GM21367 (cell line): ENCODE results near the gene KPNA2.
A peak's percentile ranks its signal among the peaks of the same experiment; 100 is the strongest.
"Not testable (repeated sequence)": the region's sequence is repeated elsewhere in the genome, so short reads cannot be mapped to it uniquely, and the experiment has no call there.

Experiments
- ATAC-seq: cut with Tn5 transposase; IDR thresholded peaks from one replicate; pipeline ENCODE4 v1.9.1; 2021; ENCODE audit not compliant: unreplicated experiment

KPNA2 gene

DNA sequence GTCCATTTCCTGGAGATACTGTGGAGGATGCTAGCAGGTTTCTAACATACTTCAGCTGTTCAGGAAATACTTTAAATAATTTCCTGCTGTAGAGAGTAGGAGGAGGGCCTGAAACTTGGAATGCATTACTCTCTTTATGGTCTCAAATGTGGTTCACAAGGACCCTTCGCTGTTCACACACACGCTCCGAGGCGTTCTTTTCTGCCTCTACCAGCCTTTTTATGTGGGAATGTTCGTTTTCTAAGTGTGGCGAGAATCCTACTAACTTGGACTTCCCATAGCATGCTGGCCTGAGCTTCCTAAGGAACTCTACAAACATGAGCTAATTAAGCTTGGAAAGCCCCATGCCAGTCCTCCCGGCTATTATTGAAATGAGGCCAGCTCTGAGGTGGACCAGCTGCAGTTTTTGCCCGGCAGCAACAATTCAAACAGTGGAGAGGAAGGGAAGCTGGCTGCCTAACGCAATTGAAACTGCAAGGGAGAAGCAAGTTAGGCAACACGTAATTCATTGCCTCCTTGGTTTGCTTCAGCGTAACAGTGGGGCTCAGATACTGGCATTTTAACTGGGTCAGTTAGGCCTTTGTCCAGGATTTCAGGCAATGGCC, 18.9 kb downstream of the KPNA2 start:
- ATAC-seq: no peak

DNA sequence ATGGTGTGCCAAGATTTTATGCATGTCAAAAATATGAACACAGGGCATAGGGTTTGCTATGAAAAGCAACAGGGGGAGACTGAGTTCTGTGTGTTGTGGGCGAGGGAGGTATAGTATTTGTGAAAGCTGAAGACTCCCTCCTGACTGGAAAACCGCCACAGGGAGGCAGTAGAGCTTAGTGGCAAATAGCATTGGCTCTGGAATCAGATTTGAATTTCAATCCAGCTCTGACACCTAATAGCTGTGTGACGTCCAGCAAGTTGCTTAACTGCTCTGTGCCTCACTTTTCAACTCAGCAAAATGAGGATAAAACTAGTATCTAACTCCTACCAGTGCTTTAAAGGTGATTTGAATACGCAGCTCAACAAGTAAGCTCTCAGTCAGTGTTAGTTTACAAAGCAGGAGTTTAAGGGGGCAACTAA, 22.0 kb downstream of the KPNA2 start:
- no peak for ATAC-seq

DNA sequence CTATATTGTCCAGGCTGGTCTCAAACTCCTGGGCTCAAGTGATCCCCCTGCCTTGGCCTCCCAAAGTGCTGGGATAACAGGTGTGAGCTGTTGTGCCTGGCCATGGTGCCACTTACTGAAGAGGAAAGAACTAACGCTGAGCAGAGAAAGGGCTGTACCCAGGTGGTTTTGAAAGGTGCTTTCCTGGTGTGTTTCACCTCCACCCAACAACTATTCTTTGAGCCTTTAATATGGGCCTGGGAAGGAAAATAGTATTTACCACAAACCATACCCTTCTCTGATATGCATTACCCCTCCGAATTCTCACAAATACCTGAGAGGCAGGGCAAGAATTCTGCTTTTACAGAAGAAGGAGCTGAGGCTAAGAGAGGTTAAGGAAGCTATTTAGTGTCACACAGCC, 24.8 kb downstream of the KPNA2 start:
- no peak for ATAC-seq

DNA sequence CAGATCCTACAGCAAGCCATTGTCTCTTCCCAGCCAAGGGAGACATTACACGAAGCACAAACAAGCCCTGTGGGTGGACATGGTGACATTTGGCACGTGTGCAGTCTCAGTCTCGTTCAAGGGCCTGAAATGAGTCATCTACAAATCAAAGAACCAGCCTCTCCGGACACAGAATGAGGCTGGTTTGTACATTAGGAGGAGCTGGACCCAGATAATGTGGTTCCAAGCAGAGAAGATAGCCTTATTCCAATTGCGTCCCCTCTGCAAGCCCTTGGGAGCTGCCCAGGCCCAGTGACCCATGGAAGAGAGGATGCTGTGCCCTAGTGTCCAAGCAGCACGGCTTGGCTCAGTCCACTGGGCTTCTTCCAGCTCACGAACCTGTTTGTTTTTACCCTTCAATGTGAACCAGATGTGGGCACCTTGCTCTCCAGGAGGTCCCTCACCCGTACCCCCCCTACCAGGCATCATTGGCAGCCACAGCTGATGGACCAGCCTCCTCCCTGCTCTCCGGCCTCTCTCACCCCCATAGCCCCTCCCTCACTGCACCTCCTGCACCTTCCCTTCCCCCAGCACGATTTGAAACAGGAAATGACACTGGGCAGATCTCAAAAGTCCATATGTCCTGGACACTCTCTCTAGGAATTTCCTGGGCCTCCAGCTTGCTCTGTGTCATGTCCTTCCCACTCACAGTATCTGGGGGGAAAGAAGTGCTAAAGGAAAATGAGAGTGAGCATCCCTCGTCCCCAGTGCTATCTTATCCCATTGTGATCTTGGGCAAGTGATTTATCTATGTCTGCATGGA, 26.2 kb downstream of the KPNA2 start:
- no peak for ATAC-seq

DNA sequence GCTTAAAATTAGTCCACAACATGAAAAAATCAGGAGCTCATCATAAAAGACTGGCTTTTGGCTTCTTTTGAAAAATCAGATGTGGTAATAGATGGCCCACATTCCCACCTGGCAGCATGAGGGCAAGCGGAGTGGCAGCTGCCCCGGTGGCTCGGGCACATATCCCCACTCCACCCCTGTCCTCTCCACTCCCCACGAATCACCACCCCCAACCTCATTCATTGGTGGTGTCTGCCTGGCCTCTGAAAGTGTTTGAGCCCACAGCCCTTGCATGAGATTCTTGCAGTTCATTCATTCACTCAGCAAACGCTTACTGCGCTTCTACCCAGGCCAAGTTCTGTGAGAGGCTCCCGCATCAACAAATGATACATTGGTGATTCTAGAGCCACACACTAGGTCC, 29.8 kb downstream of the KPNA2 start:
- ATAC-seq: not testable (repeated sequence)

DNA sequence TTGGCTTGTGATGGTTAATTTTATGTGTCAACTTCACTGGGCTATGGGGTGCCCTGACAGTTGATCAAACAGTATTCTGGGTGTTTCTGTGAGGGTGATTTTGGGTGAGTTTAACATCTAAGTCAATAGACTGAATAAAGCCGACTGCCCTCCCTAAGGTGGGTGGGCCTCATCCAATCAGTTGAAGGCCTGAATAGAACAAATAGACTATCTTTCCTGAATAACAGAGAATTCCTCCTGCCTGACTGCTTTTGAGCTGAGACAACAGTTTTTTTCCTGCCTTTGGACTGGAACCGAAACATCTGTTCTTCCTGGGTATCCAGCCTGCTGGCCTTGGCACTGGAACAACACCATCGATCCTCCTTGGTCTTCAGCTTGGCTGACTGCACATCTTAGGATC, 33.0 kb downstream of the KPNA2 start:
- not testable (repeated sequence) for ATAC-seq

DNA sequence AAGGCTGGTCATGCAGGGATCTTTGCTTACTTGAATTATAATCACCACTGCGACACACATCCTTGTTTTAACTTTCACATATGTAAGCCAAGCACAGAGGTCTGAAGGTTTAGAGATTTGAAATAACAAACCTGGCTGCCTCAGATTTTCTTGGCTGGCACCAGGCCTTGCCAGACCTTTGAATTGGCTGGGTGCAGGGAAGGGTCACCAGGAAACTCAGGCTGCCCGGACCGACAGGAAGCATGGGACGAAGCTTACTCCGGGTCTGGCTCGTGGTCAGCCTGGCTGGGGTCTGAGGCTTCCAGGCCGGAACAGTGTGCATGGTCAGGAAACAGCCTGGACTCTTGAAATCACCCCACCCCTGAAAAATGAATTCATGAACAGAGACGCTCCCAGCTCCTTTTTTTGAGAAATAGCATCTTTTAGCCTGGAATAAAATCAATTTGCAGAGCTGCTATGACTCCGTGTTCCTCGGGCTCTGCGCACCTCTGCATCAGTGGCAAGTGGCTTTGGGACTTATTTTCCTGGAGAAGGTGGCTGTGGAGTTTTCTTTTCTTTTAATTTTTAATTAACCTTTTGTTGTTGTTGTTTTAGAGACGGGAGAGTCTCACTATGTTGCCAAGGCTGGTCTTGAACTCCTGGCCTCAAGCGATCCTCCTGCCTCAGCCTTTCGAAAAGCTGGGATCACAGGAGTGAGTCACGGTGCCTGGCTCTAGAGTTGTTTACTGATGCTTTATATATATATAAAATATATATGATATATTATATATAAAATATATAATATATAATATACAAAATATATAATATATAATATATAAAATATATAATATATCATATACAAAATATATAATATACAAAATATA, 35.3 kb downstream of the KPNA2 start:
- ATAC-seq: not testable (repeated sequence)

DNA sequence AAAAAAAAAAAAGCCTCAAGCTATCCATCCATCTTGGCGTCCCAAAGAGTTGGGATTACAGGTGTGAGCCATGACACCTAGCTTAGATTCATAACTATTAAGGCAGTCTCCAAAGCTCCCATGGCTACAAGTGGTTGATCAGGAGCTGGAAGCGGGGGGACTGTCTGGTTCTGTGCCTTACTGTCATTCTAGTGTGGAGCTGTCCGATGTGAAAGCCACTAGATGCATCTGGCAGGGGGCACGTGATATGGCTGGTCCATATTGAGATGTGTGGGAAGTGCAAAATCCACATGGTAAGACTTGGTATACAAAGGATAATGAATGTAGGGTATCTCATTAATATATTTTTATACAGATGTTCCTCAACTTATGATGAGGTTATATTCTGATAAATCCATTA, 38.7 kb downstream of the KPNA2 start:
- no peak for ATAC-seq

DNA sequence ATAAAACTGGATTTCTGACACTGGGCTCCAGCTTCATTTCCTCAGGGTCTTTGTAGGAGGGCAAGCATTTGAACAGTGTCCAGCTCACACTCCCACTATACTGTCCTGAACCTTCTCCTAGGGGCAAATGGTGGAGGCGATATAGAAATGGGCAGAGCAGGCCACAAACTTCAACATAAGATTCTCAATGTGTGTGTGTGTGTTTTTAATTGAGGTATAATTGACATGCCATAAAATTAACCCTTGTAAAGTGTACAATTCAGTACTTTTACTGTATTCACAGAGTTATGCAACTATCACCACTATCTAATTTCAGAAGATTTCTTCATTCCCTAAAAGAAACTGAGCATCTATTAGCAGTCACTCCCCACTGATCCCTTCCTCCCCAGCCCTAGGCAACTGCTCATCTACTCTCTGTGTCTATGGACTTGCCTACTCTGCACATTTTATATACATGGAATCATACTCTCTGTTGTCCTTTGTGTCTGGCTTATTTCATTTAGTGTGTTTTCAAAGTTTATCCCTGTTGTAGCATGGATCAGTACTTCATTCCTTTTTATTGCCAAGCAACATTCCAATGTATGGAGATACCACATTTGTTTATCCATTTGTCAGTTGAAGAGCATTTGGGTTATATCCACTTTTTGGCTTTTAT, 40.5 kb downstream of the KPNA2 start:
- ATAC-seq: not testable (repeated sequence)

DNA sequence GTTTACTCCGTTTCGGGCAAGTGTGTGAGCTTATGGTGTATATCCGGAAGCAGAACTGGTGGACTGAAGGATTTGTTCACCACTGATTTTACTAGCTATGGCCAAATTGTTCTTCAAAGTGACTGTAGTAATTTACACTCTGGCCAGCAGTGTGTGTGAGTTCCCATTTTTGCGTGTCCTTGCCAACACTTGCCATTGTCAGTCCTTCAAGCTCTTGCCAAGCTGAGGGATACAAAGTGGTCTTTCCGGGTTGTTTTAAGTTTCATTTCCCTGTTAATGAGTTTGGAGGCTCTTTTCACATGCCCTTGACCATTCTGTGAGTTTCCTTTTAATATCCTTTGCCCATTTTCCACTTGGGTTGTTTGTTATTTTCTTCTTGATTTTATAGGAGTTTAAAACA, 42.0 kb downstream of the KPNA2 start:
- not testable (repeated sequence) for ATAC-seq

DNA sequence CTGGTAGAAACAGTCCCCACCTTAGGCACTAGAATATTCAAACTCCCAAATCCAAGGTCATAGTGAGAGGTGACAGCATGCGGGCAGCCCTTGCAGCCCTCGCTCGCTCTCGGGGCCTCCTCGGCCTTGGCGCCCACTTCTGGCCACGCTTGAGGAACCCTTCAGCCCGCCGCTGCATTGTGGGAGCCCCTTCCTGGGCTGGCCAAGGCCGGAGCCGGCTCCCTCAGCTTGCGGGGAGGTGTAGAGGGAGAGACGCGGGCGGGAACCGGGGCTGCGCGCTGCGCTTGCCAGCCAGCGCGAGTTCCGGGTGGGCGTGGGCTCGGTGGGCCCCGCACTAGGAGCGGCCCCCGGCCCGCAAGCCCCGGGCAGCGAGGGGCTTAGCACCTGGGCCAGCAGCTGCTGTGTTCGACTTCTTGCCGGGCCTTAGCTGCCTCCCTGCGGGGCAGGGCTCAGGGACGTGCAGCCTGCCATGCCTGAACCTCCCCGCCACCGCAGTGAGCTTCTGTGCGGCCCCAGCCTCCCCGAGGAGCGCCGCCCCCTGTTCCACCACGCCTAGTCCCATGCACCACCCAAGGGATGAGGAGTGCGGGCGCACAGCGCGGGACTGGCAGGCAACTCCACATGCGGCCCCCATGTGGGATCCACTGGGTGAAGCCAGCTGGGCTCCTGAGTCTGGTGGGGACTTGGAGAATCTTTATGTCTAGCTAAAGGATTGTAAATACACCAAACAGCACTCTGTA, 45.0 kb downstream of the KPNA2 start:
- ATAC-seq: no peak

DNA sequence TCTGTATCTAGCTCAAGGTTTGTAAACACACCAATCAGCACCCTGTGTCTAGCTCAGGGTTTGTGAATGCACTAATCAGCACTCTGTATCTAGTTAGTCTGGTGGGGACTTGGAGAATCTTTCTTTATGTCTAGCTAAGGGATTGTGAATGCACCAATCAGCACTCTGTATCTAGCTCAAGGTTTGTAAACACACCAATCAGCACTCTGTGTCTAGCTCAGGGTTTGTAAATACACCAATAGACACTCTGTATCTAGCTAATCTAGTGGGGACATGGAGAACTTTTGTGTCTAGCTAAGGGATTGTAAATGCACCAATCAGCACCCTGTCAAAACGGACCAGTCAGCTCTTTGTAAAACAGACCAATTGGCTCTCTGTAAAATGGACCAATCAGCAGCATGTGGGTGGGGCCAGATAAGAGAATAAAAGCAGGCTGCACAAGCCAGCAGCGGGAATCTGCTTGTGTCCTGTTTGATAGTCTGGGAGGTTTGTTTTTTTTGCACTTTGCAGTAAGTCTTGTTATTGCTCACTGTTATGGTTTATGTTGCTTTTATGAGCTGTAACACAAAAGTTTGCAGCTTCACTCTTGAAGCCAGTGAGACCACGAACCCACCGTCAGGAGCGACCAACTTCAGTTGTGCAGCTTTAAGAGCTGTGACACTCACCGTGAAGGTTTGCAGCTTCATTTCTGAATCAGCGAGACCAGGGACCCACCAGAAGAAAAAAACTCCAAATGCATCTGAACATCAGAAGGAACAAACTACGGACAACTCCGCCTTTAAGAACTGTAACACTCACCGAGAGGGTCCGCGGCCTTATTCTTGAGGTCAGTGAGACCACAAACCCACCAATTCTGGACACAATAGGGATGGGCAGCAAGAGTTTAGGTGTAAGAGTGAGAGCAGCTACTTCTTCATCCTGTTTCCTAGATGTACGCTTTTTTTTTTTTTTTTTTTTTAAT, 46.0 kb downstream of the KPNA2 start:
- ATAC-seq: not testable (repeated sequence)

DNA sequence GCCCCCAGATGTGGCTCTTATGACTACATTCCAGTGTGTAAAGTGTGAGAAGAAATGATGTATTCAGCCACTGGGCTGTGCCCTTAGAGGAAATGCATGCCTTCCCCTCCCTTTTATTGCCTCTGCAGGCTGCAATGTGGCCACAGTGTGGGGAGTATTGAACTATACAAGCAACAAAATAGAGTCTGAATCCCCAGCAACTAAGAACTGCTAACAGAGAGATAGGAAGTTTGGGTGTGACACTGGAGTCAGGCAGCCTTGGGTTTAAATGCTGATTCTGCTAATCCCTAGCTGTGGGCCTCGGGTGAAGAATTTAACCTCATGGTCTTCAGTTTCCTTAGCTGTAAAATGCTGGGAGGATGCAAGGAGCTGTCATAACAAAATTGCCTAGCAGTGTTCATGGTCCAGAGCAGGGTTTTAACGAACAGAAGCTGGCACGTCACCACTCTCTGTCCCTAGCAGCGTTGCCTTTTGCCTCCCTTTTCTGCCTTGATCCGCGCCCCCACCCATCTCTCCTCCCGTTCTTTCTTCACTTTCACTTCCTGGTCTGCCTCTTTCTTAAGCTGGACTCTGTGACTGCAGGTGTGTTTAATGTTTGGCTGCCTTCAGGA, 50.3 kb downstream of the KPNA2 start:
- ATAC-seq: no peak

DNA sequence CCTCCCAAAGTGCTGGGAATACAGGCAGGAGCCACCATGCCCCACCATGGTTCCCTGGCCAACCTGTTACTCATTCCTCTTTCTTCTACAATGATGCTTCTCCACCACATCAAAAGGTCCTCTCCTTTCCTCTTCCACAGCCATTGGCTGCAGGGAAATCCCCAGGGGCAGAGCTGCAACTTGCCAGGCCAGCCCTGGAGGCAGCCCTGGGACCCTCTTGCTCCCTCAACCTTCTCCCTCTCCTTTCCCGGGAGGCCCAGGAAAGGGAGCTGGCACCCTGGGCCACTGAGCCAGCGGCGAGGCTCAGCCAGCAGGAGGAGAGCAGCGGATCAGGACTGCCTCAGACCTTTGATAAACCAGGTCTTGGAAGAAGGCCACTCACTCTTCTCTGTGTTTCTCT, 51.1 kb downstream of the KPNA2 start:
- ATAC-seq: peak; percentile 5

DNA sequence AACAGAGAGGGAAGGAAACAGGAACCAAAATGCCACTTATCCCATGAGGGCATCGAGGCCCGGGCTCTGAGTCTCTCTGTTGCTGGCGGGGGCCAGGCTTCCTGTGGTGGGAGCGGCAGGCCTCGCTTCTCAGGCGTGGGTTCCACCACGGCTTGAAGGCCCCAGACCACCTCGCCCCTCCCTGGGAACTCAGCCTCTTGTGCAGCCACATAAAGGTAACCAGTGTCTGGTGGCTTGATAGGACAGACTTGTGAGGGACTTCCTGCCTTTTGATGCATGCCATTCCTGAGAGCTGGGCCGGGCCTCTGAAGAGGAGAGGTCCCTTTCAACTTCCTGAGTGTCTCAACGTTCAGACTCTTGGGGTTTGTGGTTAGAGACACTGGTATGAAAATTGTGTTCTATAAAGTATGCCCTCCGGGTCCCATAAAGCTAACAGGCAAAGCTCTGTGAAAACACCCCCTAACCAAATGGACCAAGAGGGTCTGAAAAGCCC, 51.6 kb downstream of the KPNA2 start:
- ATAC-seq: peak; percentile 56

DNA sequence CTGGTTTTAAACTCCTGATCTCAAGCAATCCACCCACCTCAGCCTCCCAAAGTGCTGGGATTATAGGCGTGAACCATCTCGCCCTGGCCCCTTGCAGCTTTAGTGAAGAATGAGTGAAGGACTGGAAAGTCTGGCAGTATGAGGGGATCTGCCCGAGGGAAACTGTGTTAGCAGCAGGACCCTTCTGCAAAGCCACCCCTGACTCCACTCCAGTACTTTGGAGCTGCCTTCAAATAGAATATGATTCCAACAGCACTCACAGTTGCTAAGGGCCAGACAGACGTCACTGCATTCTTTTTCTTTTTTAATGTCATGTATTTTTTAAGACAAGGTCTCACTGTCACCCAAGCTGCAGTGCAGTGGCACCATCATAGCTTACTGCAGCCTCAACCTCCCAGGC, 52.3 kb downstream of the KPNA2 start:
- ATAC-seq: no peak

DNA sequence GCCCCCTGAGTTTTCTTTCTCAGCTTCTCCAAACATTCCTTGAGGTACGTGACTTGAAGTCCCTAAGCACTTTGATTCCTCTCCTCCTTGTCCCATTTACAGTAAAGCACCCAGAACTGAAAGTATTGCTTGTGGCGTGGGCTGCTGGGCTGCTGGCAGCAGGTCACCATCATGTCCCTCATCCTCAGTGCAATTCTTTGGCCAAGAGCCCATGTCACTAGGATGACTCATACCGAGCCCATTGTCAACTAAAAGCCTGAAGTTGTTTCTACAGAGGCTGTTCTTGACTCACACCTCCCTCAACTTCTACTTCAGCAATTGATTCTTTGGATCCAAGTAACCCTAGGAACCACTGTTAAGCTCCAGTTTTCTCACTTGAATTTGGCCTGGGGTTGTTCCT, 54.3 kb downstream of the KPNA2 start:
- ATAC-seq: no peak

DNA sequence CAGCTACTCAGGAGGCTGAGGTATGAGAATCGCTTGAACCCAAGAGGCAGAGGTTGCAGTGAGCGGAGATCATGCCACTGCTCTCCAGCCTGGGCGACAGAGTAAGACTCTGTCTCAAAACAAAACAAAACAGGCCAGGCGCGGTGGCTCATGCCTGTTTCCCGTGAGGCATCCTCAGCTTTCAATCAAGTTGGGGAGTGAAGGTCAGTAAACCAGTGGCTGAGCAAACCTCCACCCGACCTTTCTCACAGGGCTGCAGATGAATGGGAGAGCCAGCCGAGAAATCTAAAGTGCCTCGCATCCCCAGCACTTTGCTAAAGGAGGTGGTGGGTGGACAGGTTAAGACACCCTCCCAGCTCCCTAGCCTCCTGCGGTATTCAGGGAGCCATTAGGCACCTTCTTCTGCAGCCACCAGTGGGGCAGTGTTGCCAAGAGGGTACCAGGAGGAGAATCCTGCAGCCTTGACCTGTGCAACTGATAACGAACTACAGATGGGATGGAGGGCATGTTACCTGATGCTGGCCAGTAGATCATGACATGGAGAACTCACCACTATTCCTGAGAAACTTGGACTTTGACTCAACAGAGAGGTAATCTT, 59.0 kb downstream of the KPNA2 start:
- no peak for ATAC-seq
